Breast epithelium (tissue), 4 donors: ENCODE data around the gene GGT5. TPM values are rescaled to one million over a fixed set of nuclear protein-coding genes. Genes with fewer than 3 reads are reported as not detected.

Experiments
- DNase-seq, 2 donors: peaks; one replicate each; pipeline ENCODE4 v3.0.0-alpha.2; 2019; ENCODE audit warnings: low spot score in 2 of 2
- H3K27ac ChIP-seq, 2 donors: fragments of 200-600 bp; sonication (generic) in 1 of 2; one replicate each; pipeline ENCODE4 v1.5.1; 2016 to 2019; ENCODE audit warnings: mild to moderate bottlenecking in 1 of 2
- H3K27me3 ChIP-seq, 2 donors: fragments of 200-600 bp; sonication (generic) in 1 of 2; one replicate each; pipeline versions ENCODE4 v1.5.1 to v1.6.0; 2017 to 2019; ENCODE audit warnings: control low read depth in 1 of 2, mild to moderate bottlenecking in 1 of 2
- H3K36me3 ChIP-seq: fragments of 200-600 bp; one replicate; pipeline ENCODE4 v1.5.1; 2019
- H3K4me1 ChIP-seq, 2 donors: fragments of 200-600 bp; sonication (generic); one replicate each; pipeline ENCODE4 v1.5.1; 2016 to 2019; ENCODE audit warnings: control low read depth in 1 of 2
- H3K4me3 ChIP-seq, 3 donors: fragments of 200-600 bp; sonication (generic); 1 replicate in 2 of 3; 2 replicates in 1 of 3; pipeline ENCODE4 v1.5.1; 2016 to 2019; ENCODE audit warnings: mild to moderate bottlenecking in 3 of 3, moderate library complexity in 2 of 3
- H3K9me3 ChIP-seq, 2 donors: fragments of 200-600 bp; sonication (generic) in 1 of 2; one replicate each; pipeline ENCODE4 v1.5.1; 2016 to 2019; ENCODE audit warnings: control low read depth in 1 of 2
- CTCF ChIP-seq, 3 donors: fragments of 450-650 bp; IDR thresholded peaks; one replicate each; pipeline ENCODE4 v1.5.1; 2016 to 2017; ENCODE audit warnings: antibody characterized with exemption in 3 of 3, mild to moderate bottlenecking in 3 of 3, moderate library complexity in 3 of 3
- POLR2A ChIP-seq: fragments of 450-650 bp; IDR thresholded peaks from one replicate; pipeline ENCODE4 v1.6.1; 2016; ENCODE audit warnings: antibody characterized with exemption, mild to moderate bottlenecking, moderate library complexity
- POLR2AphosphoS5 ChIP-seq, 3 donors: sonication (generic); formaldehyde crosslinking; IDR thresholded peaks; one replicate each; pipeline ENCODE4 v1.6.1; 2017; ENCODE audit warnings: antibody characterized with exemption in 3 of 3
- intact Hi-C: fragments of 100-400 bp; cut with DNase I; formaldehyde crosslinking; loops from one replicate; pipeline ENCODE4 v1.15.1; 2023; ENCODE audit warnings: low total_unique reads
- total RNA-seq, 3 donors: library from RNA; depleted of rRNA; stranded (reverse); fragments of >200 nt; gene quantifications; one replicate each; pipeline ENCODE4 v1.1.0, GENCODE V29; 2016

Gene GGT5
- total RNA-seq, 3 donors from 2014 or later = 27.1 to 114 (median 61.0) TPM

- intact Hi-C loops = no loop called here
- Histone ChIP-seq H3K9me3 (no peaks in the 10 kb centered on the region), H3K36me3 (no peaks in the 10 kb centered on the region), H3K27ac (peak overlapping the region; percentile 70 to 79), H3K27me3 (no peaks in the 10 kb centered on the region), H3K4me1 (peaks cover 7 to 26% of the 10 kb centered on the region in 2 donors), H3K4me3 (no peak overlapping the region)
- no peak for TF ChIP-seq CTCF (IDR thresholded peaks at IDR 0.05)
- TF ChIP-seq POLR2AphosphoS5 (IDR thresholded peaks at IDR 0.05) = no peak
- no peak for TF ChIP-seq POLR2A
- DNase-seq = no peak
Observed at GRCh38 chr22:24188705-24189248, 56.1 kb downstream of the GGT5 start.

DNA sequence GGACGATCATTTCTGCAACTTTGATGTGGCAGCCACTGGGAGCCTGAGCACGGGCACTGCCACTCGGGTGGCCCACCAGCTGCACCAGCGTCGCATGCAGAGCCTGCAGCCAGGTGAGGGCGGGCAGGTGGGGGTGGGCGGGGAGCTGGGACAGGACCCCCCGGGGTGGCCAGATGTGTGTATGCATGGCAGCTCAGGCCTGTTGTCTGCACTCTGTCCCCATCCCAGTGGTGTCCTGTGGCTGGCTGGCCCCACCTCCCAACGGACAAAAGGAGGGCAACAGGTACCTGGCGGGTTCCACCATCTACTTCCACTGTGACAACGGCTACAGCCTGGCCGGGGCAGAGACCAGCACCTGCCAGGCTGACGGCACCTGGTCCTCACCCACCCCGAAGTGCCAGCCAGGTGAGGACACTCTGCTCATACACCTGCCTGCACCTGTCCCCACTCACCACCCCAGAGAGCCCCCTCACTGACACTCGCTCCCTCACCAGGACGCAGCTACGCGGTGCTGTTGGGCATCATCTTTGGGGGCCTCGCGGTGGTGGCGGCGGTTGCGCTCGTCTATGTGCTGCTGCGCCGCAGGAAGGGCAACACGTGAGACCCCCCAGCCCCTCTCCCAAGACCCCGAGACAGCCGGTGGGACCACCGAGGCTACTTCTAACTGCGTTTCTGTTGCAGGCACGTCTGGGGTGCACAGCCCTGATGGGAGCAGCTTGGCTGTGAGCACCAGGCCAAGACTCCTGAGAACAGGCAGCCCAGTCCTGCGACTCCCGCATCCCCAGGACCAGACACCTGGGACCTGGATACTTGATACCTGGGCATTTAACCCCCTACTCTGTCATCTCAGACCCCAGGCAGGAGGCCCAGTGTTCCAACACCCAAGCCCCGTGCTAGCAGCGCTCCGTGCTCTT lies 56.9 kb downstream of the GGT5 start:
- no peaks in the 10 kb centered on the region for H3K36me3 ChIP-seq
- intact Hi-C loops = no loop called here
- no peak overlapping the region for H3K27ac ChIP-seq
- H3K9me3 ChIP-seq = no peaks in the 10 kb centered on the region
- H3K4me1 ChIP-seq = peaks cover 7 to 33% of the 10 kb centered on the region in 2 donors
- H3K4me3 ChIP-seq = no peak overlapping the region
- H3K27me3 ChIP-seq = no peaks in the 10 kb centered on the region
- DNase-seq = no peak
- TF ChIP-seq CTCF (IDR thresholded peaks at IDR 0.05) = no peak
- no peak for TF ChIP-seq POLR2AphosphoS5 (IDR thresholded peaks at IDR 0.05)
- TF ChIP-seq POLR2A = no peak

DNA sequence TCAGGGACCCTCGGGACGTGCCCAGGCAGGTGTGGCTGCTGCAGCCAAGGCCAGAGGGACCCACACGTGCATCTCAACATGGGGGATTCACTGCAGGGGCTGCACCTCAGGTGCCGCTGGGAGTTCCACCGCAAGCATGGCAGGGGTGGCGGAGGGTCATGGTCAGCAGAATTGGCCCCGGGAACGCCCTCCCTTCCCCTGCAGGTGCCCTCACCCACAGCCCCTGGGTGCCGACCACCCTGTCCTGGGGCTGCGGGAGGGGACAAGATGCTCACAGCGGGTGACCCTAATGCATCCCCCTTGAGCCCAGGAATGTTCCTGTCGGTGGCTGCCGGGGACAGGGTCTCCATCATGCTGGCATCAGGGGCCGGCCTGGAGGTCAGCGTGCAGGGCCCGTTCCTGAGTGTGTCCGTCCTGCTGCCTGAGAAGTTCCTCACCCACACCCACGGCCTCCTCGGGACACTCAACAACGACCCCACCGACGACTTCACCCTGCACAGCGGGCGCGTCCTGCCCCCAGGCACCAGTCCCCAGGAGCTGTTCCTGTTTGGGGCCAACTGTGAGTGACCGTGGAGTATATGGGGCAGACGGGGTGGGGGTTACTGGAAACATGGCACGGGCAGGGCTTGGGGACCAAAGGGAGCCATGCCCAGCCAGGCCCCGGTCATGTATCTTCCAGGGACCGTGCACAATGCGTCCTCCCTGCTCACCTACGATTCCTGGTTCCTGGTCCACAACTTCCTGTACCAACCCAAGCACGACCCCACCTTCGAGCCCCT lies 57.8 kb downstream of the GGT5 start:
- TF ChIP-seq POLR2A (no peak), POLR2AphosphoS5 (IDR thresholded peaks at IDR 0.05) (no peak), CTCF (IDR thresholded peaks at IDR 0.05) (no peak)
- no peak for DNase-seq
- Histone ChIP-seq H3K4me1 (peaks cover 7 to 34% of the 10 kb centered on the region in 2 donors), H3K27ac (no peak overlapping the region), H3K27me3 (no peaks in the 10 kb centered on the region), H3K36me3 (no peaks in the 10 kb centered on the region), H3K9me3 (no peaks in the 10 kb centered on the region), H3K4me3 (no peak overlapping the region)
- intact Hi-C loops = no loop called here

GRCh38 chr22:24186352-24186740 lies 58.5 kb downstream of the GGT5 start:
- intact Hi-C loops = no loop called here
- H3K4me1 ChIP-seq = peaks cover 14 to 42% of the 10 kb centered on the region in 2 donors

More at GRCh38 chr22:24186352-24186740, 58.5 kb downstream of the GGT5 start:
- TF ChIP-seq POLR2A (no peak), POLR2AphosphoS5 (IDR thresholded peaks at IDR 0.05) (no peak), CTCF (IDR thresholded peaks at IDR 0.05) (no peak)
- H3K9me3 ChIP-seq = no peaks in the 10 kb centered on the region
- H3K4me3 ChIP-seq = no peak overlapping the region
- H3K36me3 ChIP-seq = no peaks in the 10 kb centered on the region
- DNase-seq = no peak
- H3K27me3 ChIP-seq = no peaks in the 10 kb centered on the region
- no peak overlapping the region for H3K27ac ChIP-seq
